Activated CD4-positive, CD25-positive, alpha-beta regulatory T cell (primary cell): ENCODE measurements around the gene THOC6.
A peak's percentile ranks its signal among the peaks of the same experiment; 100 is the strongest.

Experiments
- DNase-seq, 4 experiments: peaks; one replicate each; lab custom pipeline; 2025; lab: John Stamatoyannopoulos, UW

The THOC6 gene

DNA sequence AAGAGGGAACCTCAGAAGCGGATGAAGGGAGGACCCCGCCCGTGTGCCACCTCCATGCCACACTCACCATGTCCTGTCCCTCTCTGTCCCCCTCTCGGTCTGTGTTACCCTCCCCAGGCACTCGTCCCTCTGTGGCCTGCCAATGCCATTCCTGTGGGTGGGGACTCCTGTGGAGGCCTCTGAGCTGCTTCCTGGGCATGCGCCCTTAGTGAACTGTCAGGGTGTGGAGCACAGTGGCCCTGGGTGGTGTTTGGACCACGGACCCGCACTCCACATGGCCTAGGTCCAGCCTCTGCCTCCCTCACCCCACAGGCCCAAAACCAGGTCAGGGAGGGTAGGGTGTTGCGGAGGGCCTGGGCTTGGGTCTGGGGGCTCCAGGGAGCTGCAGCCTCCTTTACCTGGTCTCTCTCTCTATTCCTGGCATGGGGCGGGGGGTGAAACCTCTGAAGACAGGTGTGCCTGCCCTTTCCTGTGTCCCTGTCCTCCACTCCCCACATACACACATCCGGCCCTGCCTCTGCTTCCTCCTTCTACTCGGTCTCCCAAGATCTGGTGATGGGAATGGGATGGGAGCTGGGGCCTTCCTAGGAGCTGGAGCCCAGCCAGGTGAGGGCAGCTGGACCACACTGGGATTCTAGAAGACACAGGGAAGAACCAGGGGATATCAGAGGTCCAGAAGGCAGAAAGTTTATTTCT lies 32.1 kb upstream of the THOC6 start:
- DNase-seq, result no peak

DNA sequence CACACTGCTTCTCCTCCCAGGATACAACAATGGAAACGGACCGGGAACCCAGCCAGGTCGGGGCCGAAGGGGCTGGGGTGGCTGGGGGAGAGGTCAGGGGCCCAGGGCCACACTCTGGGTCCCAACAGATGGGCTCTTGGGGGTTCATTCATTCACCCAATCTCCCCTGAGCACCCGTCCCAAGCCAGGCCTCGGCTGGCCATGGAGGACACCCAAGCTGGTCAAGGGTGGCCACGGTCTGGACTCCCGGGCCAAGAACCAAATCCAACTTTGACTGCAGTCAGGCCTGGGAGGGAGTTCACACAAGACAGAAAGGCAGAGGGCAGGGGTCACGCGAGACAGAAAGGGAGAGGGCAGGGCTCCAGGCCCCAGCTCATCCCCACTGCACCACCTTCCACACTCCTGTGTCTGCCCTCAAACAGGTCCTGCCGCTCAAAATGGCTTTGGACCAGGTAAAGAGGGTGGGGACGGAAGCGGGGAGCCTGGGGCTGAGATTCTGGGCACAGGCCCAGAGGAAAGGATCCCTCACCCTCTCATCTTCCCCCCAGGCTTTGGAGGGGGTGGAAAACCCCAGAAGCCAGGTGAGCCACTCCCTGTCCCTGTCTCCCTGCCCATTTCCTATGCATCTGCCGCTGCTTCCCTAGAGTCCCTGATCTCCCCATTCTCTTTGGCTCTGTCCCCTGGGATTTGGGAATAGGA lies 31.3 kb upstream of the THOC6 start:
- DNase-seq, result no peak

DNA sequence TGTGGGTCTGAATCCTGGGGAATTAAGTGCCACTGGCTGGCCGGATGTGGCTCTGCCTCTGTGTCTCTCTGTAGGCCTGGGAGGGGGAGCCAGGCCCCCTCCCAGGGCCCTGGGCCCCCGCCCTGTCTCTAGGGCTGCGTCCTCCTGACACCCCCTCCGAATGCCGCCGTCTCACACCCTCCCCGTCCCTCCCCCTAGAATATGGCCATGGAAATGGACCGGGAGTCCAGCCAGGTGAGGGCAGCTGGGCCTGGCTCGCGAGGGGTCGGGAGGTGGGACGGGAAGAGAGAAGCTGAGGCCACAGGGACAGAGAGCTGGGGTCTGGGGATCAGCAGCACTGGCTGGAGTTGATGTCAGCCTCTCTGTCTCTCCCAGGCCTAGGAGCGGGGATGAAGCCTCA lies 27.5 kb upstream of the THOC6 start:
- DNase-seq, result no peak

DNA sequence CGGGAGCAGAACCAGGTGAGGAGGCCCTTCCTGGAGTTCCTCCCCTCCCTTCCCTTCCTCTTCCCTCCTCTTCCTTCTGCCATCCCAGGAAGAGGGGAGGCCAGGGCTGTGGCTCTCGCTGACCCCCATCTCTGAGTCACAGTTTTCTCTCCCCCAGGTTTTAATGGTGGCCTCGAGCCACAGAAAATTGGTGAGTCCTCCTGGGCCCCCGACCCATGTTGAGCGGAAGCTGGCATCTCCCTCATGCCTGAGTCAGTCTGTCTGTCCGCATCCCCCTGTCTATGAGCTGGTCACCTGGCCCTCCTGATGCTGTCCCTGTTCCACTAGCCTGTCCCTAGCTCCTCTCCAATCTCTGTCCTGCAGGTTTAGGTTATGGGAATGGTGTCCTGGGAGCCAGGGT lies 23.9 kb upstream of the THOC6 start:
- no peak for DNase-seq

GRCh38 chr16:3000540-3000939 lies 23.3 kb upstream of the THOC6 start:
- DNase-seq, result no peak

GRCh38 chr16:3001316-3001715 lies 22.5 kb upstream of the THOC6 start:
- no peak for DNase-seq

DNA sequence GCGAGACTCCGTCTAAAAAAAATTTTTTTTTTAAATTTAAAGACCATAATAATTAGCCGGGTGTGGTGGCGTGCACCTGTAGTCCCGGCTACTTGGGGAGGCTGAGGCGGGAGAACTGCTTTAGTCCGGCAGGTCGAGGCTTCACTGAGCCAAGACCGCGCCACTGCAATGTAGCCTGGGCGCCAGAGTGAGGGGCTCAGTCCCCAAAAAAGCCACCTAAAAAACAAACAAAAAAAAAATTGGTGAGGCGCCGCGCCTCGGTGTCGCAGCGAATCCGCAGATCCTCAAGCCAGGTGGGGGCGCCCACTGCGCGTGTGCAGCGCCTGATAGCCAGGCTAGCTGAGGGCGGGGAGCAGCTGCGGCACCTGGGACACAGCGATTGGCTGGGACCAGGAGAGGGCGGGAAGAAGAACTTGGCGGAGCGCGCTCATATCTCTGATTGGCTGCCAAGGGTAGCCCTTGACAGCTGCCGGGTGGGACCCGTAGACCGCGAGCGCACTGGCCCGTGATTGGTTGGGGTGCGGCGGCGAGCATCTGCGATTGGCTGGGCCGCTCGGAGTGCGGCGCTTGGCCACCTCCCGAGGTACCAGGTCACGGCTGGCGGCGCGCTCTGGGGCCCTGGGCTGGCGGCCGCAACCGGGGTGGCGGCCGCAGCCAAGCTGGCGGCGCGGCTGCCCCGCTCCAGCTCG lies 20.1 kb upstream of the THOC6 start:
- peak; percentile 84 to 93 (median 88) for DNase-seq

DNA sequence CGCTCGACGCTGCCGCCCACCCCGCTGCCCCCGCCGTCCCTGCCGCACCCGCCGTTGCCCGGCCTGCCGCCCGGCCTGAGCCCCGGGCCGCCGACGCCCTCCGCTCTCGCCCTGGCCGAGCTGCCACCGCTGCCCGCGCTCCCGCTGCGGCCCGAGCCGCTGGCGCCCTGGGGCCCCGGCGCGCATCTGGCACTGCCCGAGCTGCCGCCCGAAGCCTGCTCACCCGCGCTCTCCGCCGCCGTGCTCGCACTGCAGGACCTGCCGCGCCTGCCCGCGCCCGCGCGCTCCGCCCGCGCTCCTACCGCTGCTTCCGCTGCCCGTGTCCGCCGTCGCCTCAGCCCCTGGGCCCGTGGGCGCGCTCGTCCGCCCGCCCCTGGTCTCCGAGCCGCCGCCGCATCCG lies 19.5 kb upstream of the THOC6 start:
- no peak for DNase-seq

GRCh38 chr16:3004781-3005284 lies 19.0 kb upstream of the THOC6 start:
- DNase-seq, result no peak

GRCh38 chr16:3007059-3007956 lies 16.5 kb upstream of the THOC6 start:
- no peak for DNase-seq

DNA sequence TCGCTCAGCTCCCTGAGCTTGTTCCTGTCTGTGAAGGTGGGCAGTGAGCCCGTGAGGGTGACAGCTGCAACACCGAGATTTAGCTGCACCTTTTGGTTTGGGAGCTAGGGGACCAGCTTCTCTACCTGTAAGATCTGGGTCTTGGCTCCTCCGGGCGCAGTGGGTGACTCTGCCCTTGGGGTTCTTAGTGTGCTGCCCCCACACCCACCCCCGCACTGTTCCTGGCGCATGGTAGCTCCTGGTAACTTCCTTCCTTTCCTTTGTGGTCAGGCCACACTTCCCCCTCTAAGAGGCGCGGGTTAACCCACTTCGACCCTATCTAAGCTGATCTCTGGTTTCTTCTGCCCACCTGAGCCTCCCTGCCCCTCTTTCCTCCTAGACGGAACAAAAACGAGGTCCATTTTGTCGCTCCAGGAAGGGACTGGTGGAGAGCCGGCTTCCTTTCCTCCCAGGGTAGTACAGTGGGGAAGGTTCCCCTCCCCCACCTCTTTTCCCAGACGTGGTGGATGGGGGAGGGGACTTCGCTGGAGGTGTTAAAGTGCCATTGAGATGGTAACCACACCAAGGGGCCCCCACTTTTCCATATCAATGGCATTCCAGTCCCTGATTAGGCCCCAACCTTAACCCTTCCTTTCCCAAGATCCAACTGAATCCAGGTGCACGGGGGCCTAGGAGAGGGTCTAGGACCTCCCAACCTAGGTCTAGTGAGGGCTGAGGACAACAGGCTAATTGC lies 15.7 kb upstream of the THOC6 start:
- DNase-seq, result no peak

- no peak for DNase-seq
These were observed 15.2 kb upstream of the THOC6 start for GRCh38 chr16:3008690-3009037.

- no peak for DNase-seq
These were observed 14.1 kb upstream of the THOC6 start for GRCh38 chr16:3009568-3010390.

DNA sequence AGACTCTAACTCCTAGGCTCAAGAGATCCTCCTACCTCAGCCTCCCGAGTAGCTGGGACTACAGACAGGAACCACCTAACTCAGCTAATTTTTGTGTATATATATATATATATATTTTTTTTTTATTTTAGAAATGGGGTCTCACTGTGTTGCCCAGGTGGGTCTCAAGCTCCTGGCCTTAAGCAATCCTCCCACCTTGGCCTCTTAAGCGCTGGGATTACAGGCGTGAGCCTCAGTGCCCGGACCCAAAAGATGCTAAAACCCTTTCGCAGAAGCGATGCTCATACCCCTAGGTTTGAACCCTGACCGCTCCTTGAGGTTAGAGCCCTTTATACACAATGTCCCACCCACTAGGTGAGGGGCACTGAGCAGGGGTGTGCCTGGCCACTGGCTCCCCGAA lies 13.3 kb upstream of the THOC6 start:
- no peak for DNase-seq

- no peak for DNase-seq
These were observed 11.6 kb upstream of the THOC6 start for GRCh38 chr16:3012246-3012645.

GRCh38 chr16:3012828-3013420 lies 10.9 kb upstream of the THOC6 start, which contains the start of gene CLDN9:
TSS of gene CLDN9 (plus strand) at chr16:3012923. CDS start at chr16:3013363, 440 bp downstream.
- no peak for DNase-seq

DNA sequence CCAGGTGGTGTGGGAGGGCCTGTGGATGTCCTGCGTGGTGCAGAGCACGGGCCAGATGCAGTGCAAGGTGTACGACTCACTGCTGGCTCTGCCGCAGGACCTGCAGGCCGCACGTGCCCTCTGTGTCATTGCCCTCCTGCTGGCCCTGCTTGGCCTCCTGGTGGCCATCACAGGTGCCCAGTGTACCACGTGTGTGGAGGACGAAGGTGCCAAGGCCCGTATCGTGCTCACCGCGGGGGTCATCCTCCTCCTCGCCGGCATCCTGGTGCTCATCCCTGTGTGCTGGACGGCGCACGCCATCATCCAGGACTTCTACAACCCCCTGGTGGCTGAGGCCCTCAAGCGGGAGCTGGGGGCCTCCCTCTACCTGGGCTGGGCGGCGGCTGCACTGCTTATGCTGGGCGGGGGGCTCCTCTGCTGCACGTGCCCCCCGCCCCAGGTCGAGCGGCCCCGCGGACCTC lies 10.3 kb upstream of the THOC6 start:
- no peak for DNase-seq

- no peak for DNase-seq
These were observed 9.7 kb upstream of the THOC6 start for GRCh38 chr16:3013998-3014690.

DNA sequence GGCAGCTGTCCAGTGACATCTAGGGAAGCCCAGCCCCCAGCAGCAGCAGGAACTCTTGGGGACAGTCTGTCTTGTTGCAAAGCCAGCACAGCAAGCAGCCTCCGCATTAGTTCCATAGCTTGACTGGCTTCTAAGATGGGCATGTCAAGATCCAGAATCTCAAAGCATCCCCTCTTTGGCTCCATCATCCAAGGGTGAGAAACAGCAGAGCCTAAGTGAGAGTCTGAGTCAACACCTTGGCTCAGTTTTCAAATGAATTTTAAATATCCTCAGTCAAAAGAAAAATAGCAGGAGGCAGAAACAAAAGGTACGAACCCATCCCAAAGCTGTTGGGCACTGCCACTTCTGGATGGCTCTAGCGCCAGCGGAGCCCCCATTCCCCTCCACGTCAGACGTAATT lies 8.9 kb upstream of the THOC6 start:
- no peak for DNase-seq
